ENCODE data around the gene RPL9. TPM values are rescaled to one million over a fixed set of nuclear protein-coding genes. Genes with fewer than 3 reads are reported as not detected.

Gene RPL9
- total RNA-seq, 3 donors from 2014 or later (not counting 1 experiment from before 2014, with no cell fraction given), result 848 to 1,179 (median 853) TPM

- Mint-ChIP-seq H3K9me3 (no peaks in the 10 kb centered on the region), H3K4me3 (no peak overlapping the region), H3K27me3 (ENCODE audit: low read depth in 2 of 2) (no peaks in the 10 kb centered on the region), H3K36me3 (no peaks in the 10 kb centered on the region), H3K4me1 (no peaks in the 10 kb centered on the region), H3K27ac (no peak overlapping the region)
- H3K27me3 ChIP-seq (ENCODE audit: control insufficient read depth, insufficient read depth, low read length), result no peaks in the 10 kb centered on the region
- peaks cover 9% of the 10 kb centered on the region for H3K36me3 ChIP-seq (ENCODE audit: control insufficient read depth, insufficient read depth, low read length)
- H3K4me3 ChIP-seq (ENCODE audit: low read length), result no peak overlapping the region
- H3K27ac ChIP-seq (ENCODE audit: low read length), result no peak overlapping the region
- ATAC-seq (no peak), DNase-seq (no peak)
- 91% methylated on average over 3 of the region's 4 CpGs for WGBS (ENCODE audit: insufficient coverage)
- TF ChIP-seq CTCF (IDR thresholded peaks at IDR 0.05), result no peak
- intact Hi-C loops (cut with micrococcal nuclease), result no loop called here
- no peaks in the 10 kb centered on the region for H3K9me3 ChIP-seq (ENCODE audit: control insufficient read depth, insufficient read depth, low read length)
- no peaks in the 10 kb centered on the region for H3K4me1 ChIP-seq (ENCODE audit: control insufficient read depth, insufficient read depth, low read length)
Observed at GRCh38 chr4:39495446-39496213, 36.9 kb upstream of the RPL9 start.

GRCh38 chr4:39494354-39494753, 35.6 kb upstream of the RPL9 start:
- TF ChIP-seq CTCF (IDR thresholded peaks at IDR 0.05), result no peak
- Histone ChIP-seq H3K9me3 (ENCODE audit: control insufficient read depth, insufficient read depth, low read length) (no peaks in the 10 kb centered on the region), H3K4me3 (ENCODE audit: low read length) (no peak overlapping the region), H3K4me1 (ENCODE audit: control insufficient read depth, insufficient read depth, low read length) (no peaks in the 10 kb centered on the region), H3K36me3 (ENCODE audit: control insufficient read depth, insufficient read depth, low read length) (peaks cover 7% of the 10 kb centered on the region), H3K27me3 (ENCODE audit: control insufficient read depth, insufficient read depth, low read length) (no peaks in the 10 kb centered on the region), H3K27ac (ENCODE audit: low read length) (no peak overlapping the region)
- 100% methylated on average over 1 of the region's 1 CpG for WGBS (ENCODE audit: insufficient coverage)
- no peak for DNase-seq
- intact Hi-C loops (cut with micrococcal nuclease), result no loop called here
- H3K9me3 Mint-ChIP-seq, result no peaks in the 10 kb centered on the region
- no peaks in the 10 kb centered on the region for H3K36me3 Mint-ChIP-seq
- no peak overlapping the region for H3K4me3 Mint-ChIP-seq
- ATAC-seq, result no peak
- no peaks in the 10 kb centered on the region for H3K27me3 Mint-ChIP-seq (ENCODE audit: low read depth in 2 of 2)
- no peaks in the 10 kb centered on the region for H3K4me1 Mint-ChIP-seq
- no peak overlapping the region for H3K27ac Mint-ChIP-seq

- Histone ChIP-seq H3K27me3 (ENCODE audit: control insufficient read depth, insufficient read depth, low read length) (no peaks in the 10 kb centered on the region), H3K4me1 (ENCODE audit: control insufficient read depth, insufficient read depth, low read length) (no peaks in the 10 kb centered on the region), H3K9me3 (ENCODE audit: control insufficient read depth, insufficient read depth, low read length) (no peaks in the 10 kb centered on the region), H3K36me3 (ENCODE audit: control insufficient read depth, insufficient read depth, low read length) (no peaks in the 10 kb centered on the region), H3K4me3 (ENCODE audit: low read length) (no peak overlapping the region), H3K27ac (ENCODE audit: low read length) (no peak overlapping the region)
- intact Hi-C loops (cut with micrococcal nuclease), result no loop called here
- Mint-ChIP-seq H3K9me3 (no peaks in the 10 kb centered on the region), H3K36me3 (no peaks in the 10 kb centered on the region), H3K4me3 (no peak overlapping the region), H3K27ac (no peak overlapping the region), H3K4me1 (no peaks in the 10 kb centered on the region), H3K27me3 (ENCODE audit: low read depth in 2 of 2) (no peaks in the 10 kb centered on the region)
- no peak for TF ChIP-seq CTCF (IDR thresholded peaks at IDR 0.05)
- 83% methylated on average over 2 of the region's 2 CpGs for whole genome bisulfite sequencing (ENCODE audit: insufficient coverage)
- DNase-seq (no peak), ATAC-seq (no peak)
Observed at GRCh38 chr4:39490322-39490721, 31.6 kb upstream of the RPL9 start.
